Measurements from ENCODE around the gene C16orf74.

DNA sequence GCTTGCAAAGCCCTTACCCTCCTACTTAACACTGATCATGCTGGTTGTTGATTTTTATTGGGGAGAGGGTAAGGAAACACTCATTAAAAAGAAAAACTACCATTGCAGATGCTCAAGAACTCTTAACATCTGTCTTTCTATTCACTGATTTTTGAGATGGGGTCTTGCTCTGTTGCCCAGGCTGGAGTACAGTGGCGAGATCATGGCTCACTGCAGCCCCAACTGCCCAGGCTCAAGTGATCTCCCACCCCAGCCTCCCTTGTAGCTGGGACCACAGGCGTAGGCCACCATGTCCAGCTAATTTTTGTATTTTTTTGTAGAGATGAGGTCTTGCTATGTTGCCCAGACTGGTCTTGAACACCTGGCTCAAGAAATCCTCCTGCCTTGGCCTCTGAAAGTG is 33.9 kb upstream of the C16orf74 start:
- TF ChIP-seq, protein P1, sequence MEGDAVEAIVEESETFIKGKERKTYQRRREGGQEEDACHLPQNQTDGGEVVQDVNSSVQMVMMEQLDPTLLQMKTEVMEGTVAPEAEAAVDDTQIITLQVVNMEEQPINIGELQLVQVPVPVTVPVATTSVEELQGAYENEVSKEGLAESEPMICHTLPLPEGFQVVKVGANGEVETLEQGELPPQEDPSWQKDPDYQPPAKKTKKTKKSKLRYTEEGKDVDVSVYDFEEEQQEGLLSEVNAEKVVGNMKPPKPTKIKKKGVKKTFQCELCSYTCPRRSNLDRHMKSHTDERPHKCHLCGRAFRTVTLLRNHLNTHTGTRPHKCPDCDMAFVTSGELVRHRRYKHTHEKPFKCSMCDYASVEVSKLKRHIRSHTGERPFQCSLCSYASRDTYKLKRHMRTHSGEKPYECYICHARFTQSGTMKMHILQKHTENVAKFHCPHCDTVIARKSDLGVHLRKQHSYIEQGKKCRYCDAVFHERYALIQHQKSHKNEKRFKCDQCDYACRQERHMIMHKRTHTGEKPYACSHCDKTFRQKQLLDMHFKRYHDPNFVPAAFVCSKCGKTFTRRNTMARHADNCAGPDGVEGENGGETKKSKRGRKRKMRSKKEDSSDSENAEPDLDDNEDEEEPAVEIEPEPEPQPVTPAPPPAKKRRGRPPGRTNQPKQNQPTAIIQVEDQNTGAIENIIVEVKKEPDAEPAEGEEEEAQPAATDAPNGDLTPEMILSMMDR (optimal IDR thresholded peaks at IDR 0.05 in 1 of 3, IDR thresholded peaks at IDR 0.05 in 1 of 3, conservative IDR thresholded peaks at IDR 0.05 in 1 of 3; ENCODE audit: extremely low read depth in 1 of 3, insufficient read depth in 2 of 3, low read length in 3 of 3), result no peak
- TF ChIP-seq EZH2 (IDR thresholded peaks at IDR 0.05; ENCODE audit: low read length), result no peak

All from keratinocyte (primary cell).